ENCODE data around the gene PTOV1. TPM values are rescaled to one million over a fixed set of nuclear protein-coding genes. Genes with fewer than 3 reads are reported as not detected.

The PTOV1 gene
- total and polyA plus RNA-seq, 2 of the 8 experiments (the other 6 are each of a cell fraction or from before 2014, with no cell fraction given) = 147 to 251 TPM

DNA sequence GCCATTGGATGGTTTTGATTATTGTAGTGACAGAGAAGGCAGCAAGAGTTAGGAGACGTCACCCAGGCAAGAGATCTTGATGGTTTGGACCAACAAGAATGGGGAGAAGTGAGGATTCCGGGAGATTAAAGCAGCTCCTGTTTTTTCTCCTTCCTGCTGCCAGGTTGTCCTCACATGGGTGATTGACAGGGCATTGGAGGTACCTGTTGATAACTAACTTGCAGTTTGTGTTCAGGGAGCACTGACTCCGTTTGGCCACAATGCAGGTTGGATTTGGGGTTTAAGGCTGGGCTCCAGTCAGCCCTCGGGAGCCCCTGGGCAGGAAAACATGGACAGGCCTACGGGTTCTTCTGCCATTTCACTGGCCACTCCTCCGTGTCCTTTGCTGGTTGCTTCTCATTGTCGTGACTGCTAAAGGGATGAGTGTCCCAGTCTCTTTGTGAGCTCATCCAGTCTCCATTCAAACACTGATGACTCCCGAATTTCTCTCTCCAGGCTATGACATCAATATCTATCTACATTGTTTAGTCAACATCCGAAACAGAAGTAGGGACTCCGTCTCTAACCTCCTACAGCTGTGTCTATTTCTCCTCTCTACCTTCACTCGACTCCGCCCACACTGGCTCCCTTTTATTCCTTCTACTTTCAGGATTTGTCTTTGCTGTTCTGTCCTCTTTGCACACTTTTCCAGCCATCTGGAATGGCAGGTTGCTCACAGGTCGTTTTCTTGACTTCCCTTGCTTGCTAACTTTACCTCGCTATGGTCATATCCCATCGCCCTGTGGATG, 1.3 kb upstream of the PTOV1 start (continued):
- TF ChIP-seq RAD21 (IDR thresholded peaks at IDR 0.05 in 1 of 2, conservative IDR thresholded peaks at IDR 0.05 in 1 of 2; ENCODE audit: low read depth in 2 of 2, low read length in 2 of 2) (no peak), MAFK (IDR thresholded peaks at IDR 0.05; ENCODE audit: low read depth, low read length) (no peak), SRF (IDR thresholded peaks at IDR 0.05; ENCODE audit: low read depth, low read length) (no peak), RNF2 (IDR thresholded peaks at IDR 0.05; ENCODE audit: borderline replicate concordance, low read depth, low read length, missing control alignments, poor library complexity, severe bottlenecking) (no peak), SP1 (IDR thresholded peaks at IDR 0.05; ENCODE audit: low read depth, low read length) (no peak)

Measured in H1 (cell line).